Neural progenitor cell (in vitro differentiated cells): Measurements from ENCODE around the gene CACNB1. TPM values are rescaled to one million over a fixed set of nuclear protein-coding genes. Genes with fewer than 3 reads are reported as not detected.

Experiments used
- DNase-seq: peaks from one replicate; pipeline ENCODE4 v3.0.0-alpha.2; 2016; ENCODE audit warnings: low spot score
- H2AFZ ChIP-seq: fragments of 200-600 bp; sonication (generic); replicated peaks from 2 replicates; pipeline ENCODE4 v1.6.1; 2016; ENCODE audit warnings: antibody characterized with exemption
- H3F3A ChIP-seq: fragments of 200-600 bp; sonication (generic); 2 replicates; pipeline ENCODE4 v1.6.1; 2016; ENCODE audit warnings: antibody characterized with exemption, low read depth
- H3K27ac ChIP-seq: fragments of 200-600 bp; sonication (generic); 2 replicates; pipeline ENCODE4 v1.5.1; 2016; ENCODE audit warnings: mild to moderate bottlenecking
- H3K27me3 ChIP-seq: fragments of 200-600 bp; sonication (generic); 2 replicates; pipeline ENCODE4 v1.6.1; 2016; ENCODE audit warnings: mild to moderate bottlenecking, moderate library complexity
- H3K36me3 ChIP-seq: fragments of 200-600 bp; sonication (generic); 2 replicates; pipeline ENCODE4 v1.5.1; 2016
- H3K4me1 ChIP-seq: fragments of 200-600 bp; sonication (generic); 2 replicates; pipeline ENCODE4 v1.6.1; 2016; ENCODE audit warnings: mixed run types
- H3K4me2 ChIP-seq: fragments of 200-600 bp; sonication (generic); 2 replicates; pipeline ENCODE4 v1.6.1; 2016
- H3K4me3 ChIP-seq: fragments of 200-600 bp; sonication (generic); 2 replicates; pipeline ENCODE4 v1.5.1; 2016
- H3K79me2 ChIP-seq: fragments of 200-600 bp; sonication (generic); 2 replicates; pipeline ENCODE4 v1.6.1; 2016; ENCODE audit warnings: low read depth
- H3K9ac ChIP-seq: fragments of 200-600 bp; sonication (generic); 2 replicates; pipeline ENCODE4 v1.6.1; 2016
- H3K9me3 ChIP-seq: fragments of 200-600 bp; sonication (generic); 2 replicates; pipeline ENCODE4 v1.5.1; 2016; ENCODE audit warnings: low read depth
- H4K20me1 ChIP-seq: fragments of 200-600 bp; sonication (generic); 2 replicates; pipeline ENCODE4 v1.6.1; 2016; ENCODE audit warnings: low read depth
- H3K27ac Mint-ChIP-seq: 3 replicates; pipeline ENCODE4 v1.8.0; 2021; ENCODE audit warnings: mixed read lengths
- H3K27me3 Mint-ChIP-seq: 2 replicates; pipeline ENCODE4 v1.8.0; 2022; ENCODE audit warnings: low read depth, mild to moderate bottlenecking, inconsistent platforms, moderate library complexity, mixed read lengths; ENCODE audit not compliant: insufficient read depth
- H3K36me3 Mint-ChIP-seq: 3 replicates; pipeline ENCODE4 v1.8.0; 2021; ENCODE audit warnings: mixed read lengths
- H3K4me1 Mint-ChIP-seq: 3 replicates; pipeline ENCODE4 v1.8.0; 2021; ENCODE audit warnings: mixed read lengths
- H3K4me3 Mint-ChIP-seq: 3 replicates; pipeline ENCODE4 v1.8.0; 2021; ENCODE audit warnings: mild to moderate bottlenecking, moderate library complexity, mixed read lengths
- H3K9me3 Mint-ChIP-seq: 3 replicates; pipeline ENCODE4 v1.8.0; 2020; ENCODE audit warnings: mixed read lengths
- EZH2 ChIP-seq: fragments of 200-600 bp; sonication (generic); IDR thresholded peaks from 2 replicates; pipeline ENCODE4 v1.6.1; 2017; ENCODE audit warnings: antibody characterized with exemption, mild to moderate bottlenecking, moderate library complexity
- EZH2phosphoT487 ChIP-seq: fragments of 200-600 bp; sonication (generic); IDR thresholded peaks from 2 replicates; pipeline ENCODE4 v1.6.1; 2017; ENCODE audit warnings: antibody characterized with exemption
- total RNA-seq: library from RNA; depleted of rRNA; stranded (reverse); fragments of >200 nt; gene quantifications from 2 replicates; pipeline ENCODE4 v1.2.3, GENCODE V29; 2015; ENCODE audit warnings: low replicate concordance
- TF ChIP-seq, protein P1 (sequence below): fragments of 200-600 bp; sonication (generic); IDR thresholded peaks from 2 replicates; pipeline ENCODE4 v1.5.1; 2017; ENCODE audit warnings: antibody characterized with exemption, mild to moderate bottlenecking

The CACNB1 gene
- total RNA-seq, 1 donor from 2014 or later, result 6.3 TPM

DNA sequence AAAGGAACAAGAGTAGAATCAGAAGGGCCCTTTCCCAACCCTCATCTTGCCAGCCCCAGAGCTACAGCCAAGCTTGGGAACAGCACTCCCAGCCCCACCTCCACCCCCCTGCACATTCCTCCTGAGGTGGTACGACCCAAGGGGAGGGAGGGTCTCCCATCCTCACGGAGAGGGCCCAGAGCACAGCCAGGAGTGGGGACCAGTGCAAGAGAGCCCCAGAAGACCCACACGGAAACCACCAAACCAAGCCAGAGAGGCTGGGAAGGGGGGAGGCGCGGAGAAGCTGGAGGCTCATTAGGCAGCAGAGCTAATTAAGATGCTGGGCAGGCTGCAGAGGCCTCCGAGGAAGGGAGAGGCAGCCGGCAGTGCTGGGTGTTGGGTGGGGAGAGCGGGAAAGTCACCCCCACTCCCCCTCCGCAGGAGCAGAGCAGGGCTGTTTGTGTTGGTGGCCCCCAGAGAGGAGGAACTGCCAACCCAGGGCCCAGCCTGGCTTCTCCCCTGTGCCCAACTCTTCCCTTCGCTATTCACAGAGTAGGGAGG is 2.4 kb downstream of the CACNB1 start:
- Histone ChIP-seq H3F3A (peaks cover 31% of the 10 kb centered on the region), H3K4me1 (peaks cover 30% of the 10 kb centered on the region), H3K27me3 (no peaks in the 10 kb centered on the region), H3K9ac (no peak overlapping the region), H3K4me2 (peak overlapping the region; percentile 98), H3K9me3 (no peaks in the 10 kb centered on the region), H3K4me3 (peak overlapping the region; percentile 63), H3K27ac (no peak overlapping the region), H3K36me3 (no peaks in the 10 kb centered on the region), H3K79me2 (peaks cover 33% of the 10 kb centered on the region), H4K20me1 (peaks cover 26% of the 10 kb centered on the region), H2AFZ (no peak overlapping the region)
- H3K27ac Mint-ChIP-seq, result no peak overlapping the region
- H3K4me1 Mint-ChIP-seq, result peaks cover 28% of the 10 kb centered on the region
- peak overlapping the region; percentile 43 for H3K4me3 Mint-ChIP-seq
- peaks cover 16% of the 10 kb centered on the region for H3K27me3 Mint-ChIP-seq
- peak; percentile 67 for DNase-seq
- H3K9me3 Mint-ChIP-seq, result no peaks in the 10 kb centered on the region
- peaks cover 4% of the 10 kb centered on the region for H3K36me3 Mint-ChIP-seq
- TF ChIP-seq EZH2phosphoT487, result no peak
- no peak for TF ChIP-seq EZH2
- TF ChIP-seq, protein P1, sequence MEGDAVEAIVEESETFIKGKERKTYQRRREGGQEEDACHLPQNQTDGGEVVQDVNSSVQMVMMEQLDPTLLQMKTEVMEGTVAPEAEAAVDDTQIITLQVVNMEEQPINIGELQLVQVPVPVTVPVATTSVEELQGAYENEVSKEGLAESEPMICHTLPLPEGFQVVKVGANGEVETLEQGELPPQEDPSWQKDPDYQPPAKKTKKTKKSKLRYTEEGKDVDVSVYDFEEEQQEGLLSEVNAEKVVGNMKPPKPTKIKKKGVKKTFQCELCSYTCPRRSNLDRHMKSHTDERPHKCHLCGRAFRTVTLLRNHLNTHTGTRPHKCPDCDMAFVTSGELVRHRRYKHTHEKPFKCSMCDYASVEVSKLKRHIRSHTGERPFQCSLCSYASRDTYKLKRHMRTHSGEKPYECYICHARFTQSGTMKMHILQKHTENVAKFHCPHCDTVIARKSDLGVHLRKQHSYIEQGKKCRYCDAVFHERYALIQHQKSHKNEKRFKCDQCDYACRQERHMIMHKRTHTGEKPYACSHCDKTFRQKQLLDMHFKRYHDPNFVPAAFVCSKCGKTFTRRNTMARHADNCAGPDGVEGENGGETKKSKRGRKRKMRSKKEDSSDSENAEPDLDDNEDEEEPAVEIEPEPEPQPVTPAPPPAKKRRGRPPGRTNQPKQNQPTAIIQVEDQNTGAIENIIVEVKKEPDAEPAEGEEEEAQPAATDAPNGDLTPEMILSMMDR, result no peak

DNA sequence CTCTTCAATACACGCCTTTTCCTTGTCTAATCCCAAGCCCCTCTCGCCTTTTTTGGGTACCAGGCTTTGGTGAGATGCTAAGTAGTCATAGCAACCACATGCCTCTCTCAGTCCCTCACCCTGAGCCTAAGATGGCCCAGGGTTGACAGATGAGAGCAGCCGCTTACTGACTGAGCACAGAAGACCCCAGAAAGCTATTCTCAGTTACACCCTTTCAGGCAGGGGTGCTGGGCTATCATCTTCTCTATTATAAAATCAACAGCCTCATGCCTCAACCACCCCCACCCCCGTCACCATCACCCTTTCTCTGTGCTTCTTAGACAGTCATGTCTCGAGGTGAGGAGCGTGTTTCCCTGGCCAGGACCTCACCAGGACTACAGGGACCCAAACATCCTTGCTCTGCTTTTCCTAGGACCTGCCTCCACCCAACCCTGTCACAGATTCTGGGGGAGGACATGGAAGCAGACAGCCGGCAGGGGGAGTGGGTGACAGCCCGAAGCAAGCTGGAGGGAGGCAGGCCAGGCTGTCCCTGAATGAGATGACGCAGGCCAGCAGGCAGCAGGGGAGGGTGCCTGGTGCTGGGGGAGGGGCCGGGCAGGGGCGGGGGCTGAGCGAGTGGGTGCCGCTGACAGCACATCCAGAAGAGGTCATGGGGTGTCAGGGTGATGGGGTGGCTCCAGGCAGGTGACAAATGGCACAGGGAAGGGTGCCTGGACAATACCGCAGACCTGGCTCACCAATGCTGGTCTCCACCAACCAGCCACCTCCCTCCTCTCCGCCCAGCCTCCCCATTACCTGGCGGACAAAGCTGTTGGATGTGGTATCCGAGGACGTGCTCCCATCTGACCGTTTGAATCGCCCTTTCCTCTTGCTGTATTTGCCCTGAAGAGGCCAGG is 3.1 kb downstream of the CACNB1 start:
- H3K4me1 Mint-ChIP-seq, result peaks cover 21% of the 10 kb centered on the region
- DNase-seq, result peak; percentile 81
- peaks cover 32% of the 10 kb centered on the region for H3K79me2 ChIP-seq
- peaks cover 26% of the 10 kb centered on the region for H4K20me1 ChIP-seq
- H2AFZ ChIP-seq, result no peak overlapping the region
- H3K4me3 Mint-ChIP-seq, result peak overlapping the region; percentile 54
- peak overlapping the region; percentile 63 for H3K4me3 ChIP-seq
- no peaks in the 10 kb centered on the region for H3K27me3 ChIP-seq
- H3K27ac Mint-ChIP-seq, result no peak overlapping the region
- no peak overlapping the region for H3K27ac ChIP-seq
- peaks cover 26% of the 10 kb centered on the region for H3F3A ChIP-seq
- no peaks in the 10 kb centered on the region for H3K9me3 ChIP-seq
- H3K9me3 Mint-ChIP-seq, result no peaks in the 10 kb centered on the region
- peaks cover 4% of the 10 kb centered on the region for H3K36me3 Mint-ChIP-seq
- no peak overlapping the region for H3K9ac ChIP-seq
- TF ChIP-seq, protein P1, result peak; percentile 62
- TF ChIP-seq EZH2phosphoT487, result no peak
- peaks cover 30% of the 10 kb centered on the region for H3K4me1 ChIP-seq
- no peaks in the 10 kb centered on the region for H3K36me3 ChIP-seq
- H3K4me2 ChIP-seq, result peak overlapping the region; percentile 98
- peaks cover 10% of the 10 kb centered on the region for H3K27me3 Mint-ChIP-seq

DNA sequence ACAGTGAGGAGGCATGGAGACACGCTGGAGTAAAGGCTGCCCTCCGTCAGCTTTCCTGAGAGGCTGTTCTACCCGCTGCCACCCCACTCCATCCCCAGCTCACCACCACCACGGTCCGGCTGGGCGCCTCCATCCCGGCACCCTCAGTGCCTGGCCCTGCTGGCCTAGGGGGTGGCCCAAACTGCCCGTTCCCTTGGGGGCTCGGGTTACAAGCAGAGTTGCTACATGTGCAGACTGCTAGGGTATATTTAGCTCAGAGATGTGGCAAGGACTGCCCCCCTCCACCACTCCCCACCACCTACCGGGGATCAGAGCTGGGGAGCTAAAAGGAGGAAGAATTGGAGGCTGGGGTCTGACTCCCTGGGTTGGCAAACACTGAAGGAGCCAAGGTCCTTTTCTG is 4.1 kb downstream of the CACNB1 start:
- no peaks in the 10 kb centered on the region for H3K9me3 Mint-ChIP-seq
- Histone ChIP-seq H3K9ac (no peak overlapping the region), H3K27me3 (no peaks in the 10 kb centered on the region), H3K27ac (no peak overlapping the region), H3K9me3 (no peaks in the 10 kb centered on the region), H3K79me2 (peaks cover 32% of the 10 kb centered on the region), H2AFZ (no peak overlapping the region), H3K36me3 (no peaks in the 10 kb centered on the region), H3K4me2 (no peak overlapping the region), H3K4me1 (peaks cover 29% of the 10 kb centered on the region), H3F3A (peaks cover 17% of the 10 kb centered on the region), H3K4me3 (no peak overlapping the region), H4K20me1 (peaks cover 26% of the 10 kb centered on the region)
- H3K36me3 Mint-ChIP-seq, result peaks cover 4% of the 10 kb centered on the region
- no peak overlapping the region for H3K4me3 Mint-ChIP-seq
- no peak overlapping the region for H3K27ac Mint-ChIP-seq
- DNase-seq, result no peak
- H3K27me3 Mint-ChIP-seq, result peaks cover 10% of the 10 kb centered on the region
- H3K4me1 Mint-ChIP-seq, result peaks cover 16% of the 10 kb centered on the region
- no peak for TF ChIP-seq EZH2phosphoT487
- no peak for TF ChIP-seq EZH2
- TF ChIP-seq, protein P1, result no peak
